ENCODE results near the gene EVC. TPM values are rescaled to one million over a fixed set of nuclear protein-coding genes. Genes with fewer than 3 reads are reported as not detected.
"Not testable (repeated sequence)": the region's sequence is repeated elsewhere in the genome, so short reads cannot be mapped to it uniquely, and the experiment has no call there.

The EVC gene
- total and polyA plus RNA-seq, 2 donors (not counting 1 experiment from before 2014, with no cell fraction given), result 4.9 to 39.0 TPM

DNA sequence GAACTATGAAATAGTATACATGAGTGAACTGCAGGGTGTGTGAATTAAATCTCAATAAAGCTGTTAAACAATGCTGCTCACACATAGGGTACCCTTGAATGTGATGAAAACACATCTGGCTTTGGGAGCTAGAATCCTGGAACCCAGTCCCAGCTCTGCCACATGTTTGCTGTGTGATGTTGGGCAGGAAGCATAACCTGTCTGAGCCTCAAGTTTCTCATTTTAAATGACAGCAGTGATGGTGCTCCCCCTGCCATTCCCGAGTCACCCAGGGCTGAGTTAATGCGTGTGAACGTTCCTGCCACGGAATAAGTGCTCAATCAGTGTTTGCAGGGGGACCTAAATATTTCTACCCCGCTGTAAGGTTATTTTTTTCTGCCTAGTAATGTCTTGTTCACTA, 10.9 kb downstream of the EVC start:
- TF ChIP-seq, protein P1, sequence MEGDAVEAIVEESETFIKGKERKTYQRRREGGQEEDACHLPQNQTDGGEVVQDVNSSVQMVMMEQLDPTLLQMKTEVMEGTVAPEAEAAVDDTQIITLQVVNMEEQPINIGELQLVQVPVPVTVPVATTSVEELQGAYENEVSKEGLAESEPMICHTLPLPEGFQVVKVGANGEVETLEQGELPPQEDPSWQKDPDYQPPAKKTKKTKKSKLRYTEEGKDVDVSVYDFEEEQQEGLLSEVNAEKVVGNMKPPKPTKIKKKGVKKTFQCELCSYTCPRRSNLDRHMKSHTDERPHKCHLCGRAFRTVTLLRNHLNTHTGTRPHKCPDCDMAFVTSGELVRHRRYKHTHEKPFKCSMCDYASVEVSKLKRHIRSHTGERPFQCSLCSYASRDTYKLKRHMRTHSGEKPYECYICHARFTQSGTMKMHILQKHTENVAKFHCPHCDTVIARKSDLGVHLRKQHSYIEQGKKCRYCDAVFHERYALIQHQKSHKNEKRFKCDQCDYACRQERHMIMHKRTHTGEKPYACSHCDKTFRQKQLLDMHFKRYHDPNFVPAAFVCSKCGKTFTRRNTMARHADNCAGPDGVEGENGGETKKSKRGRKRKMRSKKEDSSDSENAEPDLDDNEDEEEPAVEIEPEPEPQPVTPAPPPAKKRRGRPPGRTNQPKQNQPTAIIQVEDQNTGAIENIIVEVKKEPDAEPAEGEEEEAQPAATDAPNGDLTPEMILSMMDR (conservative IDR thresholded peaks at IDR 0.05 in 1 of 2, IDR thresholded peaks at IDR 0.05 in 1 of 2; ENCODE audit: low read depth in 1 of 2, low read length in 2 of 2), result no peak
- TF ChIP-seq EZH2 (IDR thresholded peaks at IDR 0.05; ENCODE audit: low read length, missing control alignments), result no peak
- Histone ChIP-seq H3K27me3 (ENCODE audit: control insufficient read depth, insufficient read depth, low read length) (no peaks in the 10 kb centered on the region), H3K4me1 (ENCODE audit: control insufficient read depth, extremely low read depth, insufficient read depth, low read length) (peaks cover 14% of the 10 kb centered on the region), H3K27ac (ENCODE audit: insufficient read depth, low read length) (peak overlapping the region; percentile 23), H3K79me2 (ENCODE audit: control insufficient read depth, insufficient read depth, low read length) (peaks cover 43% of the 10 kb centered on the region), H3K36me3 (ENCODE audit: control insufficient read depth, insufficient read depth, low read length) (peaks cover 7% of the 10 kb centered on the region), H3K4me2 (ENCODE audit: extremely low read depth, insufficient read depth, low read length) (peak overlapping the region; percentile 23), H4K20me1 (ENCODE audit: control insufficient read depth, extremely low read depth, insufficient read depth, low read length) (peaks cover 1% of the 10 kb centered on the region), H2AFZ (ENCODE audit: low read length) (no peak overlapping the region), H3K9me3 (ENCODE audit: control insufficient read depth, insufficient read depth, low read depth, low read length) (no peaks in the 10 kb centered on the region), H3K9ac (ENCODE audit: insufficient read depth, low read length) (no peak overlapping the region), H3K4me3 (replicated peaks in 1 of 4; ENCODE audit: control extremely low read depth in 1 of 4, insufficient read depth in 1 of 4, low read depth in 3 of 4, low read length in 4 of 4) (no peak overlapping the region)
- no peak for DNase-seq (ENCODE audit: low read depth in 2 of 2)

DNA sequence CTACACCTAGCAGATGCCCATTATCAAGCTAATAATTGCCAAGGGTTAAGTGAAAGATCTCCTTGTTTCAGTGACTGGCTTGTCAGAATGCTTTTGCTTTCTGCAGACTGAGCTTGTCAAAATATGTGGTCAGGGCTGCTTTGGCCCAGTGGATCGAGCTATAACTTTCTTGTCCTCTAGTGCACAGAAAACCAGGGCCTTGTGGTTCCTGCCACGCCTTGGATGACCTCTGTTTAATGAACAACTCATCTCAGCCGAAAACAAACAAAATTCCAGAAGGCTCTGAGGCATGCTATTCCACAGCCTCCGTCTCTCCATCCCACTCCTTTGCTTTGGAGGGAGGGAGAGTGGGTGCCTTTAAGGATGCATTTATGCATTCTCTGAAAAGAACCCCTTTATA, 11.3 kb downstream of the EVC start:
- Histone ChIP-seq H3K9ac (ENCODE audit: insufficient read depth, low read length) (no peak overlapping the region), H3K9me3 (ENCODE audit: control insufficient read depth, insufficient read depth, low read depth, low read length) (no peaks in the 10 kb centered on the region), H3K4me2 (ENCODE audit: extremely low read depth, insufficient read depth, low read length) (peak overlapping the region; percentile 23), H2AFZ (ENCODE audit: low read length) (no peak overlapping the region), H3K4me3 (replicated peaks in 1 of 4; ENCODE audit: control extremely low read depth in 1 of 4, insufficient read depth in 1 of 4, low read depth in 3 of 4, low read length in 4 of 4) (no peak overlapping the region), H3K27me3 (ENCODE audit: control insufficient read depth, insufficient read depth, low read length) (no peaks in the 10 kb centered on the region), H3K79me2 (ENCODE audit: control insufficient read depth, insufficient read depth, low read length) (peaks cover 41% of the 10 kb centered on the region), H3K36me3 (ENCODE audit: control insufficient read depth, insufficient read depth, low read length) (peaks cover 7% of the 10 kb centered on the region), H3K27ac (ENCODE audit: insufficient read depth, low read length) (peak overlapping the region; percentile 23), H4K20me1 (ENCODE audit: control insufficient read depth, extremely low read depth, insufficient read depth, low read length) (peaks cover 1% of the 10 kb centered on the region), H3K4me1 (ENCODE audit: control insufficient read depth, extremely low read depth, insufficient read depth, low read length) (peaks cover 14% of the 10 kb centered on the region)
- peak; percentile 43 to 51 for DNase-seq (ENCODE audit: low read depth in 2 of 2)
- no peak for TF ChIP-seq EZH2 (IDR thresholded peaks at IDR 0.05; ENCODE audit: low read length, missing control alignments)

DNA sequence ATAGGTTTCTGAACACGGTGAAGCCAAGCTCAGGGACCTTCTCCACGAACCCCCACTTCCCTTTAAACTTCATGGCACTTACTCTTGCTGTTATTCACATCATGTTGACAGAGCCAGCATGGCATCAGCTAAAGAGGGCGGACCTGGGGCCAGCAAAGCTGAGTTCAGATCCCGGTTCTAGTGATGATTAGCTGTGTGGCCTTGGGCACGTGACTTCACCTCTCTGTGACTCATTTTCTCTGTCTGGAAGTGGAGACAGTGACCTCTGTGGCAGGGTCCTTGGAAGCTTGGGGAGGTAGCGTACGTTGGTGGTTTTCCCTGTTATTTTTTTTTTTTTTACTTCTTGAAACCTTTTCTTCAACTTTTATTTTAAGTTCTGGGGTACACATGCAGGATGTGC, 13.4 kb downstream of the EVC start:
- no peak overlapping the region for H2AFZ ChIP-seq (ENCODE audit: low read length)
- peaks cover 11% of the 10 kb centered on the region for H3K4me1 ChIP-seq (ENCODE audit: control insufficient read depth, extremely low read depth, insufficient read depth, low read length)
- no peaks in the 10 kb centered on the region for H3K27me3 ChIP-seq (ENCODE audit: control insufficient read depth, insufficient read depth, low read length)
- no peak overlapping the region for H3K4me2 ChIP-seq (ENCODE audit: extremely low read depth, insufficient read depth, low read length)
- peaks cover 26% of the 10 kb centered on the region for H3K79me2 ChIP-seq (ENCODE audit: control insufficient read depth, insufficient read depth, low read length)
- peaks cover 1% of the 10 kb centered on the region for H4K20me1 ChIP-seq (ENCODE audit: control insufficient read depth, extremely low read depth, insufficient read depth, low read length)
- no peak overlapping the region for H3K27ac ChIP-seq (ENCODE audit: insufficient read depth, low read length)
- no peak for TF ChIP-seq EZH2 (IDR thresholded peaks at IDR 0.05; ENCODE audit: low read length, missing control alignments)
- TF ChIP-seq, protein P1 (conservative IDR thresholded peaks at IDR 0.05 in 1 of 2, IDR thresholded peaks at IDR 0.05 in 1 of 2; ENCODE audit: low read depth in 1 of 2, low read length in 2 of 2), result no peak
- no peaks in the 10 kb centered on the region for H3K9me3 ChIP-seq (ENCODE audit: control insufficient read depth, insufficient read depth, low read depth, low read length)
- H3K4me3 ChIP-seq (replicated peaks in 1 of 4; ENCODE audit: control extremely low read depth in 1 of 4, insufficient read depth in 1 of 4, low read depth in 3 of 4, low read length in 4 of 4), result no peak overlapping the region
- peak in 1 of 2 donors; percentile 75 for DNase-seq (ENCODE audit: low read depth in 2 of 2)
- H3K36me3 ChIP-seq (ENCODE audit: control insufficient read depth, insufficient read depth, low read length), result peaks cover 7% of the 10 kb centered on the region
- H3K9ac ChIP-seq (ENCODE audit: insufficient read depth, low read length), result no peak overlapping the region

DNA sequence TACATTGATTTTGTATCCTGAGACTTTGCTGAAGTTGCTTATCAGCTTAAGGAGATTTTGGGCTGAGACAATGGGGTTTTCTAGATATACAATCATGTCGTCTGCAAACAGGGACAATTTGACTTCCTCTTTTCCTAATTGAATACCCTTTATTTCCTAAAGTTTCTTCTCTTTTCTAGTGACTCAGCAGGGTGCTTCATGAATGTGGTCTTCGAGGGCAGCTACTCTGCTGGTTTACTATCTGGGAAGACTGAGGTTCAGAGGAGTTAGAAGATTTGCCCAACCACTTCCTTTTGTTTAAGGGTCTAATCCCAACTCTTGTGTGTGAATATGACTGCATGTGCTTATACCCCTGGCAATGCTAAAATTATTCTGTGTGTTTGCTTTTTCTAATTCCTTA, 17.4 kb downstream of the EVC start:
- not testable (repeated sequence) for H4K20me1 ChIP-seq (ENCODE audit: control insufficient read depth, extremely low read depth, insufficient read depth, low read length); DNase-seq (ENCODE audit: low read depth in 2 of 2); H3K9me3 ChIP-seq (ENCODE audit: control insufficient read depth, insufficient read depth, low read depth, low read length); H3K4me1 ChIP-seq (ENCODE audit: control insufficient read depth, extremely low read depth, insufficient read depth, low read length); H3K4me2 ChIP-seq (ENCODE audit: extremely low read depth, insufficient read depth, low read length); H3K4me3 ChIP-seq (replicated peaks in 1 of 4; ENCODE audit: control extremely low read depth in 1 of 4, insufficient read depth in 1 of 4, low read depth in 3 of 4, low read length in 4 of 4); H2AFZ ChIP-seq (ENCODE audit: low read length); H3K27ac ChIP-seq (ENCODE audit: insufficient read depth, low read length); H3K27me3 ChIP-seq (ENCODE audit: control insufficient read depth, insufficient read depth, low read length); H3K9ac ChIP-seq (ENCODE audit: insufficient read depth, low read length)
- H3K36me3 ChIP-seq (ENCODE audit: control insufficient read depth, insufficient read depth, low read length), result peaks cover 17% of the 10 kb centered on the region
- peaks cover 15% of the 10 kb centered on the region for H3K79me2 ChIP-seq (ENCODE audit: control insufficient read depth, insufficient read depth, low read length)

Data from fibroblast of lung (primary cell).